Stimulated activated CD8-positive, alpha-beta memory T cell treated with anti-CD3 and anti-CD28 coated beads, Interleukin-15, amount 100 ng/mL, for 24 hours (primary cell): ENCODE measurements around the gene TEX30.

ENCODE experiments used
- DNase-seq: peaks from one replicate; pipeline ENCODE4 v3.0.0-alpha.2; 2020; ENCODE audit warnings: low read depth

The TEX30 gene

DNA sequence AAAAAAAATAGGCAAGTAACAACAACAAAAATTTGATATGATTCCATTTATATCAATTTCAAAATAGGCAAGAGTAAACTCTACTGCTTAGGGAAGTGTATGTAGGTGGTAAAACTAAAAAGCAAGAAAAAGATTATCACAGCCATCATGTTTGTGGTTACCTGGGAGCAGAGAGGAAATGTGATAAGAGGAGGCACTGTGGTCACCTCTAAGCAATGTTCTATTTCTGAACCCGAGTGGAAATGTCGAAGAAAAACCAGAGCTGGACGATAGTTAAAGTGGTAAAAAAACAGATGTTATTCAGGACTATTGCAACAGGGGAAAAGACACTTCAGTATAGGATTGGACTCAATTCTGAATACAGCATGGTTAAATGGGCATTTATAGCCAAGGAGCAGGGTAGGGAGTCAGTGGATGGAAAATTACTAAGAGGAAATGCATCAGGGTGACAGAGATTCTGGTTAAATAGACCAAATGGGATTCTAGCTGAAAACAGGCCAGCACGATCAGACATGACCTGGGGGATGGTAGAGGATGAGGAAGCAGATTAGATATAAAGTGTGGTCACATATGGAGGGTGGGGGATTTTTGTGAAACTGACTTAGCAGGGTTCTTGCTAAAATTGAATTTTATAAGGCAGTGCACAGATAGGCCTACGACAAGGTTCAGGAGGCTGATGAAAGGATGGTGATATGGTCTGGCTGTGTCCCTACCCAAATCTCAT lies 6.0 kb upstream of the TEX30 start:
- no peak for DNase-seq

DNA sequence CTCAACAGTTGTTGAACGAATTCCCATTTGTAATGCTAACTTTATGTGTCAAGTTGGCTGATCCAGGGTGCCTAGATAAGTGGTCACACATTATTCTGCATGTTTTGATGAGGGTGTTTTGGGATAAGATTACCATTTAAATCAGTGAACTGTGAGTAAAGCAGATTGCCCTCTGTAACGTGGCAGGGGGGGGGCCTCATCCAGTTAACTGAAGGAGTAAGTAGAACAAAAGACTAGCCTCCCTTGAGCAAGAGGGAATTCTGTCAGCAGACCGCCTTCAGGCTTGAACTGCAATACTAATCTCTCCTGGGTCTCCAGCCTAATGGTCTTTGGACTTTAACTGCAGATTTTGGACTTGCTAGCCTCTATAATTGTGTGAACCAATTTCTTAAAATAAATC lies 4.2 kb upstream of the TEX30 start:
- no peak for DNase-seq

DNA sequence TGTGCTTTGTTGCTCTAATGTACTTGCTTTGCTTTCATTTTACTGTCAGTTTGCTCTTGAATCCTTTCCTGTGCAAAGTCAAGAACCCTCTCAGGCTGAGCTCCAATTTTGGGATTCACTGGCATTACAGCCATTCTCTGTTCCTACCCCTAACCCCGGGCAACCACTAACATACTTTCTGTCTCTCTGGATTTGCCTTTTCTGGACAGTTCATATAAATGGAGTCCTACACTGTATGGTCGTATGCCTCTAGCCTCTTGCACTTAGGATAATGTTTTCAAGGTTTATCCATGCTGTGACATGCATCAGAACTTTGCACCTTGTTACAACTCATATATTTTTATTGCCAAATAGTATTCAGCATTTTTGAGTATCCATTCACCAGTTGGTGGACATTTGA lies 2.7 kb upstream of the TEX30 start:
- no peak for DNase-seq

DNA sequence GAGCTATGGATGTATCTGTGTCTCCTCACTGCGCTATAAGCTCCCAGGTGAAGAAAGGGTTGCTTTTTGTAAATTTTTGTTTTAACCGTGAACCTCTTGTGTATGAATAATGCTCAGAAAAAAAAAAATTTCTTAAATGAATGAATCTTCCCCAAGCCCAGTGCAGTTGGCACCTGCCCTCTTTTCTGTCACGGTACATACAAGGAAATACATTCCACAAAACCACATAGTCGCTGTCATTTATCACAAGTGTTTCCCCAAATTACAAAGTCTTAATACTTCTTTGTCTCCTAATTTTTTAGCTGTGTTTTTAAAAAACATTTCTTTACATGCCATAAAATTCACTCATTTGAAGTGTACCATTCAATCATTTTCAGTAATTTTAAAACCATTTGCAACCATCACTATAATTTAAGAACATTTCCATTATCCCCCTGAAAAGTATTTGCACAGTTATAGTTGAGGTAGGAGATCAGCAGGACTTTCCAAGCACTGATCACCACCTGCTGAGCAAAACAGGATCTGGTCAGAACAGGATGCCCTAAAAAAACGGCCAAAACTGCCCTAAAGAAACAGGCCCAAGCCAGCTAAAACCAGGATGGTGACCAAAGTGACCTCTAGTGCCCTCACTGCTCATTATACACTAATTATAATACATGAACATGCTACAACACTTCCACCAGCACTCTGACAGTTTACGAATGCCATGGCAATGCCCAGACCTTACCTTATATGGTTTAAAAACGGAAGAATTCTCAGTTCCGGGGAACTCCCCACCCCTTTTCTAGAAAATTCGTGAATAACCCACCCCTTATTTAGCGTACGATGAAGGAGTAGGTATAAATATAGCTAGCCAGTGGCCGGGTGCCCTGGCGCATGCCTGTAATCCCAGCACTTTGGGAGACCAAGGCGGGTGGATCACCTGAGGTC lies 1.3 kb upstream of the TEX30 start:
- DNase-seq, result no peak

DNA sequence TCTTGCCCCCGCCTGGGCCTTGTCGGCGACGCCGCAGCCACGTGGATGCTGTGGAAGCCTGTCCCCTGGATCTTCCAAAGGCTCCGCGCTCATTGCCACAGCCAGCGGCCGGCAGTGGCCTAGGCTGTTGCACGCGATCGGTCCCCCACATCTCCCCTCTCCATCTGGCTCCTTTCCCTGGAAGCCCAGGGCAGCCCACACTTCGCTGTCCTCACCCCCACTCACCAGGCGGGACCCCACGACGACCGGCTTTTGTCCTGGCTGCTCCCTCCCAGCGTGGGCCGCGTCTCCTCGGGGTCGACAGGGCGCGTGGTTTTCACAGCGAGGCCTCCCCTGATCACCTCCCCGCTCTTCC lies 605 bp upstream of the TEX30 start:
- DNase-seq, result no peak

DNA sequence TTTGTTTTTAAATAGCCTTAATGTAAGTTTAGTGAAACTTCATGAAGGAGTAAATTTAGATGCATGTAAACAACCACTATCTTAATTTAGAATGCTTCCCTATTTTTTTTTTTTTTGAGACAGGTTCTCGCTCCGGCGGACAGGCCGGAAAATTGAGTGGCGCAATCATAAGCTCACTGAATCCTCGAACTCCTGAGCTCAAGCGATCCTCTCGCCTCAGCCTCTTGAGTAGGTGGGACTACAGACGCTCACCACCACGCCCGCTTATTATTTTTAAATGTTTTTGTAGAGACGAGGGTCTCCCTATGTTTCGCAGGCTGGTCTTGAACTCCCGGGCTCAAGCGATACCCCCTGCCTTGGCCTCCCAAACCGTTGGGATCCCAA lies 1.6 kb downstream of the TEX30 start:
- no peak for DNase-seq

DNA sequence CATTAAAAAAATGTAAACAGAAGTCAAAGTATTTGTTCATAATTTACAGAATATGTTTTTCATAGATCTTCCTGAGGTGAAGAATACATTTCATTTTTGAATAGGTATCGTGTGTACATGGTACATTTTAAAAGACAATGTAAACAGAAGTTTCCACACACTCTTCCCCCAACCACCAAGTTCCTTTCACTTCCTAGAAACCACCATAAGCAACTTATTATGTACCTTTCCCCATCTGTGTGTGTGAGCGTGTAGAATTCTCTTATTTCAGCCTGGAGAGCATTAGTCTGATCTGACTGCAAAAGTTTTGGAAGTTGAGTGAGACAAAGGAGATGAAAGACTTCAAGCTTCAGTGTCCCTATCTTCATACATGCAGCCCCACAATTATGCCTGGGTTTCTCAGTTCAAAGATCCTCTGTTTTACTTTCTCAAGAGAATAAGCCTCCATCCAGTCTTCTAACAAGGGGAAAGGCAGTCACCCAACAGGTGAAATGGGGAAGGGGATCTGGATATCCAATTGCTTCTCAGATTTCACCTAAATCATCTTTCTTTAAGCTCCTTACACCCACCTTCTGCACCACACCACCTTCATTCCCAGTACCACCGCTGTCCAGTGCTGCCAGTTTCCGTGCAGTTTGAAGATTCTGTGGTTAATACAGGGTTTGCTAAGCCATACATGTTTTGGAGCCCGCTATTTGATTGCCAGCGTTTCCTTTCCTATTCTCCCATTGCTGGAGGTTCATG lies 2.1 kb downstream of the TEX30 start:
- no peak for DNase-seq

DNA sequence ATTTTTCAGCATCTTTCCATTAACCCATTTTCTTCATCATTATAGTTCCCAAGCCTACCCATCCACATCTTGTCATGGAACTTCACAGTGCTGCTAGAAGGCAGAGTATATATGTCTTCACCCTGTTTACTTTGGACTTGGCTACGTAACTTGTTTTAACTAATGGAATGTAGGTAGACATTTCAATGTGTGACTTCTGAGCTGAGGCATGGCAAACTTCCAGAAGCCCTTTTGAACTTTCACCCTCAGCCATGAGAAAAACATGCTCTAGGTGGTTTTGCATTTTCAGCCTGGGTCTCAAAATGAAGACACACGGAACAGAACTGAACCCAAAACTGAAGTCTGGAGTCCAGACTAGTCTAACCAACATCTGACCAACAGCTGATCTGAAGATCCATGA lies 3.2 kb downstream of the TEX30 start:
- no peak for DNase-seq

DNA sequence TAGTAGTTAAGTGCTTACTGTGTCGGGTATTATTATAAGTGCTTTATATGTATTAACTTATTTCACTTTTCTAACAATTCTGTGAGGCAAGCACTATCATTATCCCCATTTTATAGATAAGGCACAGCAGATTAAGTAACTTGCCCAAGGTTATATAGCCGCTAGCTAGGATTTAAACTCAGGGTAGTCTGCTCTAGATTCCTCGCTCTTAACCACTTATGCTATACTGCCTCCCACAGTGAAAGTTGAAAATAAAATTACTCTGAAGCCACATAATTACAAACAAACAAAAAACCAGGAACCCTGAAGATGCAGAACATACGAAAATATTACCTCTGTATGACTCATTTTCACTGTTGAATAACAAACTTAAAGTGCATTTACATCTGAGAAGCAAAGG lies 3.9 kb downstream of the TEX30 start:
- no peak for DNase-seq

DNA sequence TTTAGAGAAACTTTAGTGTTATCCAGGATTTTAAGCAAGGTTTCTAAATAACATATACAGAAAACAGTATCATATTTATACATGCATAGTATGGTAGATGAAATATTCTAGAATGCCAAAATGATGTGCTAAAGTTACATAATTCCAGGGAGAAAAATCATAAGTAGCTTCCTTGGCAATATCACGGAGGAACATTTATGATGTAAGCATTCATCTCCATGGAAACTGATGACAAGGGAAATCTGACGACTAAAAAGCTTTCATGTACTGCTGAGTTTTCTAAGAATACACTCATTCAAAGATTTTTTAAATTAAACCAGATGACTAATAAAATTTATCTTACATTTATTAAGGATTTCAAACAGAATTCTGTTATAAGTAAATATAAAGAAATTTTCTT lies 4.7 kb downstream of the TEX30 start:
- DNase-seq, result no peak

DNA sequence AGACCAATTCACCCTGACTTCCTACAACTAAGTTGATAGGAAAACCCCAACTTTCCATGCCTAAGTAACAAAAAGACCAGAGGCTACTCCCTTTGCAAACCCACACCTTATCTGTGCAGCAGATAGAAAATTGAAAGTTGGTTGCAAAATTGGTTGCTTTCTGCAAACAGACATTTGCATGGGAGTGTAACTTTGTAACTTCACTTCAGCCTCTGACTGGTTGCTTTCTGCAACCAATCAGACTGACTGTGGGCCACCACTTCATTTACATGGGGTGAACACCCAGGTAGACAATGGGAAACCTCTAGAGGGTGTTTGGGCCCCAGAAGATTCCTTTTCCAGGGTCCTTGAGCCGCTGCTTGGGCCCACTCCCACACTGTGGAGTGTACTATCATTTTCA lies 9.8 kb downstream of the TEX30 start:
- no peak for DNase-seq

DNA sequence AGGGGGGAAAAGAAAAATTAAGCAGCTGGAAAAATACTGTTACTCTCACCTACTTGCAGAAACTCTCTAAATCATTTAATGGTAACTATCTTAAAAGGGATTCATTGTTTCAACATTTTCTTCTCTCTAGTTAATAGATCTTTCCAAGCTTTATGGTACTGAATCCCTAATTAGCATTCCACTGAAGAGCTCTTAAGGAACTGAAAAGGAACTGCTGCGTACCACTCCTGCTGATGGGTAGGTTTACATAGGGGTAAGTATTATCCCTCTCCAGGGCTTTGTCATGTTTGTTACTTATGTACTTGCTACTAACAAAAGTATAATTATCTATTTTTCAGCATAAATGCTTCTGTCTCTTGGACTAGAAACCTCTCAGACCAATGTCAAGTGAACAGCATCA lies 12.5 kb downstream of the TEX30 start:
- DNase-seq, result no peak

DNA sequence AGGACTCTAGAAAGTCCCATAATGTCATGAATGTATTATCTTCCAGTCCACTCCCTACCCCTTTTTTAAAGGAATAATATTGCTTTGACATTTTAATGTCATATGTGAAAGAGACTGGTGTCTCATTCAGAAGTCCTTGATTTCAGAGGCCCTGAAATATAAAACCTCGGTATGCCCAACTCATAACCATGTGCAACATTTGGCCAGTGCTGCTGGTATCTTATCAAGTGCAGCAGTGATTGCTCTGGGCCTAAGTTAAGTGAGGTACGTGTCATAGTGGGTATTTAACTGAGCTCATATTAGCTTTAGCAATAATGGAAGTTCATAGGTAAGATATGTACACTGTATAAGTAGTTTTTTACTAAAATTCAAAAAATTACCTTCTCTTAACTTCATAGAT lies 14.7 kb downstream of the TEX30 start:
- no peak for DNase-seq

DNA sequence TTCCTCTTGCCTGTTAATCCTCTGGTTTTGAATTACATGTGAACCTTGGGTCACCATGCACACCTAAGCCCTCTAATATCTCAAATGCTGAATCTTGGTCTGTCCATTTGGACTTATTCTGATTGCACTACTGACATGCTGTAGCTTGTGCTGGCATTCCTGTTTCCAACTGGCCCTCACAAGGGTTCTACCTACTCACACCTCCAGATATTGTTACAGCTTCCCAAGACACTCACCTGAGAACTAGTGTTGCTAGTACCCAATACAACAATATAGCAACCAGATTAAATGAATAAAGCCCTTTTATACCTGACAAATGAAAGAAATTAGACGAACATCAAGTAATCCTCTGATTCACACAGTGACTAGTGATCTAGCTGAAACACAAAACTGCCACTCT lies 16.6 kb downstream of the TEX30 start:
- no peak for DNase-seq

DNA sequence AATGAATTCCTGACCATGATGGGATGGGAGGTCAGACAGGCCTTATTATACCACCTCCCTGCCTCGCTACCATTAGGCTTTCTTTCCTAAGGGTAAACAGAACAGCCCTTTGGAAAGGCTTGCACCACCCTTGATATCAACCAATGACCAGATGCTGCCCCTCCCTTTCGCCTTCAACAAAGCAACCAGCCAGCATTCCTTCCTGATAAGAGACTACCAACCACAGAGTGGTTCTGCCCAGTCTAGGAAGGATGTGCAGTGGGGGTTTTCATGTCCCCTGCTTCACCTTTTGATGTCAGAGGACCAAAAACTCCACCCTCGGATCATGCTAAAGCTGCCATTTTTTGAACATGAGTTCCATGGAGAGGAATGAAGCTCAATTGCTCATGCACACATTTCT lies 21.7 kb downstream of the TEX30 start:
- no peak for DNase-seq

DNA sequence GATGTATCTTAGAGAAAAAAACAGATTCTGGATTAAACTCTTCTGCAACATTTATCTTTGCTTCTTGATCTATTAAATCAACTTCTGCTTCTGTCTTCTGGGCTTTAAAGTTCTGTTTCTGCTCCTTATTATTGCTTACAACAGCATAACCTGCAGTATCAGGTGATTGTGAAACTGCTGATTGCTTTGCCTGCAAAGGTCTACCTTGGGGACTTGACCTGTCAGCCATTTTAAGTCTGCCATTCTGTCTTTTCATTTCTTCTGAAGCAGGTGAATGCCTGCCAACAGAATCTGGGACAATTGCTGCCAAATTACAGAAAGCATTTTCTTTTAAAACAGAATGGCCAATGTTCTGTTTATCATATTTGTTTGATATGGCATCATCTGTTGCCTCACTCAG lies 31.1 kb downstream of the TEX30 start:
- no peak for DNase-seq

DNA sequence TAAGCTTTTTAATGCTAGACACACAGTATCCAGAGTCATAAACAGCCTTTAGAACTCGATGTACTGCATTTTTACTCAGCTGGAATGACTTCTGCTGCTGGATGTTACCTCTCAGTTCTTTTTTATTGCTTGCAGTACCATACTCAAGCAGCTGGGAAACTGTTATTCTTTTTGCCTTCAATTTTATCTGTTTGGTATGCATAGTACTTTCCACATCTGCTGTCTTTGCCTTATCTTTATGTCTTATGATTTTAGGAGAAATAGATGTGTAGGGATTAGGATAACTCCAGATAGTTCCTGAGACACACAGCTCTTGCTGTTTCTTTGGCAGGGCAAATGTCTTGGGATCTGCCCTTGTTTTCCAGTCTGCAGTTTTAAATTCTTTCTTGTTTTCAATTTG lies 31.5 kb downstream of the TEX30 start:
- DNase-seq, result no peak

DNA sequence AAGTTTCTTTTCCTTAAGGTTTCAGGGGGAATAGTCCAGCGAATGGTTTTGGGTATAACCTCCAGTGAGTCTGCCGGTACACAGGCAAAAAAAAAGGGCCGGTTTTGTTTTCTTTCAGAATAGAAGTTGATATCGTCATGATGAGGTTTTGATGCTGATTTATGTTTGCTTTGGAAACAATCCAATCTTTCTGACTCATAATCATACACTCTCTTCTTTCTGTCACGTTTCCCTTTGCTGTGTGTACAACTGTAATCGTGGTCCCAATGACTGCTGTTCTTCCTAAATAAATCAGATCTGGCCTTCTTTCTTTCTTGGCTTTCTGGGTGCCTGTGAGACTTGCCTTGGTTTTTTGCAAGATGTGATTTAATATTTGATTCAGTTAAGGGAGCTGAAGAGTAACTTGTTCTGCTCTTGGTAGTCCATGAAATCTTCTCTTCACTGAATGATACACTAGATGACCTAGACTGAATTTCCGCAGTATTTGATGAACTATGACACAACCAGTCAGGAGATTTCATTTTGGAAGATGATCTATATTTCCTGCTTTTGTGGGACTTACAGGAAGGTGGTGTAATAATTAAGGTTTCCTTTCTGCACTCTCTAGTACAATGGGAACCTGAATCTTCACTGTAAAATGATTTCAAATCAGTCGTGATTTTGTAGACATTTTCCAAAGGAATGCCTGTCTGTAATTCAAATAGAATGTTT lies 43.9 kb downstream of the TEX30 start:
- no peak for DNase-seq

DNA sequence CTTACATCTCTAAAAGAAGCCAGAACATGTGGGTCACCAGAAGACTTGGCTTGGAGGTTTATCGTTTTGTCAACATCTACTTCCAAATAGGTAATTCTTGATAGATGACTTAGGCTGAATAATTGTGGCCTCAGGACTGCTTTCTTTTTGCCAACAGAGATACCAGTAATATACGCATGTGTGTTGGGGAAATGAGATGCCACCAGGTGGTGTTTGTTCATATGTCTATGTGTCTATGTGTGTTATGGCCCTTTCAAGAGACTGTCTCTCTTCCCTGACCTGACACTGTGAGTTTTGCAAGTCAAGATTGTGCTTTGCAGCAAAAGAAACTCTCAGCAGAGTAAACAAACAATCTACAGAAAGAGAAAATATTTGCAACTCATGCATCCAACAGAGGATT lies 47.2 kb downstream of the TEX30 start:
- DNase-seq, result no peak

DNA sequence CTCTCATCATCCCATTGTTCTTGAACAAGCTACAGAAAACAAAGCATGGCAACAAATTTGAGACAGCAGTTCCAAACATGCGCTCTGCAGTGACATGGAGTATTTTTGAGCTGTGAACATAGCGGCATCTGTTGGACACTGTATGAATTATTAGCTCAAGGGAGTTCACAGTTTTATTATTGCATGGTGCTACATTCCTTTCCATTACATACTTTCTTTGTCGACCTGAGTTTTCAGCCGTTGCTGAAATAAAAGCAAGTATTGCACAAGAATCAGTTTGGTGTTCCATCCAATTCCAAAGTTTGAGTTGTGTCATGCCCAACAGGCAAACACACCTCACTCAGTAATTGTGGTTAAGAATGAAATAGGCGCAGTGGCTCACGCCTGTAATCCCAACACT lies 48.7 kb downstream of the TEX30 start:
- no peak for DNase-seq

DNA sequence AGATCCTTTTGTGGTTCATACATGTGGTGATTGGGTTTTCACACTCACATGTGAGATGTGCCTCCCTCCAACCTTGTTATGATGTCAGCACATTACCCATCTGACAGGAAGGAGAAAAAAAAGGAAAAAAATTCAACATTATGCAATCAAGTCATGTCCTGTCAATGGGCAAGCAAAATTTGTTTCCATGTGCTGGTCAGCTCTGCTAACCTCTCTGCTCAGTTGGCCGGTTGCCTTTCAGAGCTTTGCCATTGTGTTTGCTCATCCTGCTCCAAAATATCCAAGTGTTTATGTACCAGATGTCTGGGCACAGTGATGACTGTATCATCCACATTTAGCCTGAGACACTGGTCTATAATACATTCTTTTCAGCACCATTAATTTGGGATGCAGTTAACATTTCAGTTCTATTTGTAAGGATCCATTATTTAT lies 51.8 kb downstream of the TEX30 start:
- no peak for DNase-seq

DNA sequence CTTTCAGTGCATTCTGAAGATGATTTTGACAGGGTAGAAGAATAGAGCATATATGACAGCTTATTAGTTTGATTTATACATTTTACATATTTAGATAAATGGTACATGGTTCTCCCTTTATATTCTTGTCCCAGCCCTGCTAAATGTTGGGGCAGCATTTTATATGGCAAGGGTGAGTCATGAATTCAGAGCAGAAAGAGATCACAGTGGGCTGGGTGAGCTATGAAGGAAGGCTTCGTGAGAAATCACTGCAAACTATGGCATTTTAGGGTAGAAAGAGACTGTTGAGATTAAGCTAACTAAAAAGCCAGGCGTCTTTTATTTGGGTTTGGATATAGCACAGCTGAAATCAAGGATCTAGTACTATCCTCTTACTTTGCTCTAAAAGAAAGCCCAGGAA lies 54.8 kb downstream of the TEX30 start:
- no peak for DNase-seq
